GM21526 (cell line): ENCODE measurements around the gene SOCS3.

Experiments used
- ATAC-seq: cut with Tn5 transposase; IDR thresholded peaks from one replicate; pipeline ENCODE4 v1.9.1; 2021; ENCODE audit warnings: moderate library complexity; ENCODE audit not compliant: unreplicated experiment, low FRiP score

SOCS3 gene

GRCh38 chr17:78368854-78369495 is 9.1 kb upstream of the SOCS3 start:
- no peak for ATAC-seq

- ATAC-seq, result no peak
These were observed 8.5 kb upstream of the SOCS3 start for GRCh38 chr17:78368348-78368747.

DNA sequence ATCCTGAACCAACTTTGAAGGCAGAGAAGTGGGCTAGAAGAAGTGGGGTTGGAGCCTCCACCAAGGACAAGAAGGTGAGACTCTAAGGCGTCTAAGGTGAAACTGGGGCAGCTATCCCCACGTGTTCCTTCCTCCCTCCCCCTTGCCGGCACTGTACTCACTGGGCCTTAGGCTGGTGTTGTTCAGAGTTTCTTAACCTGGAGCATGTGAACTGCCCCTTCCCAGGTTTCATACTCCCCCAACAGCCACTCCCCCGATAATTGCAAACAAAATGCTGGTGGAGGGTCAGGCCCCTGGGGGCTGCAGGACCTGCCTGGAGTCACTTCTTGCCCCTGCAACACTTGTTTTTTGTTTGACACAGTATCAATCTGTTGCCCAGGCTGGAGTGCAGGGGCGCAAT is 7.3 kb upstream of the SOCS3 start:
- no peak for ATAC-seq

- ATAC-seq, result no peak
These were observed 6.4 kb upstream of the SOCS3 start for GRCh38 chr17:78366109-78366848.

DNA sequence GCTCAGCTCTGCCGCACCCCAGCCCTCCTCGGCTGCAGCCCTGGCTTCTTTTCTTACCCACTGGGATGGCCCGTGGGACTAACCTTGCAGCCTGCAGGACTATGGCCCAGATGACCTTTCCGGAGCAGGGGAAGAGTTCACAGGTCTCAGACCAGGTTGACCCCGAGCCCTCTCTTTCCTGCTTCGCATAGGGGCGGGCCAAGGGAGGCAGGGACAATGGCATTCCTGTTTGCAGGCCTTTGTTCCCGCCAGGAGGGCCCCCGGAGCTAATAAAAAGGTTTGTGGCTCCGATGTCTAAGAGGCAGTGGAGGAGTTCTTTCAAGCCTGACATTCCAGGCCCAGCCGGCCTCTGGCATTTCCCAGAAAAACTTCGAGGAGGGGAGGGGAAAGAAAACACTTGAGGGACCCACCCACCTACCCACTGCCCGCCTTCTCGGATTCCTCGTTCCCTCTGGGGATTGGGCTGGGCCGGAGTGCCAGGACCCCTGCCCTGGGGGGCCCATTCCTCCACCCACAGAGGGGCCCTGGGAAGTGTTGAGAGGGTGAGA is 5.8 kb upstream of the SOCS3 start:
- no peak for ATAC-seq

DNA sequence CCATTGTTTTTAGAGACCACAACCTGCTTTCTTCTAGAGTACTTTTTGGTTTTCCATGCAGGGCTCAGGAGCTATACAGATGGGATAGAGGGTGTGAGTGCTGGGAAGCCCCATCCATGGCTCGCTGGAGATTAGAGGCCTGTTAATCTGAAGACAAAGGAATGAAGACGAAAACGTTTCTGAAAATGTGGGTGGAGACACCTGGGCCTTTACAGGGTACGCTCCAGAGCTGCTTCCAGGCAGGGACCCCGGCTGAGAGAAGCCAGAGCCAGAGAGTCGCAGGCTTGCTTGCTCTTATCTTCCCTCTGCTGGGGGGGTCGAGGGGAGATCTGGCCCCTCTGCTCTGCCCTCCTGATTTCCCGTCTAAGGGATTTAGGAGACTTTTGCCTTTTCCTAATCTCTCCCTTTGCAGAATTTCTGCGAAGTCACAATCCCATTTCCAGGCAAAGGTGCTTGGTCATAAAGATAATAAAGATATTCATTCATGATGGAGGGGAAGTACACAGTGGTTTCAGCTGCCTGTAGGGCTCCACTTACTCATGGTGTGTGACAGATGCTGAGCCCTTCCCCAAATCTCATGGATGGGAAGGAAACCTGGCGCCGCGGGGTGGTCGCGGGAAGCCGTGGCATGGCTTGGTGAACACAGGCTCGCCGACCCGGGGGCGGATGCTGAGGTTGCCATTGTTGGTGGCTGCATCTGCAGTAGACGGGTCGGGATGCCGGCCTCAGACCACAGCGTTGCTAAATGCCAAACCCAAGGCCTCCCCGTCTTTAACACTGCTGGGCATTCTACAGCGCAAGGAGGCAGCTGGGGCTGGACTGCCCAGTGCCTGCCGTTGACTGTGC is 4.8 kb upstream of the SOCS3 start:
- ATAC-seq, result no peak

- ATAC-seq, result no peak
These were observed 2.8 kb upstream of the SOCS3 start for GRCh38 chr17:78362671-78363070.

- ATAC-seq, result no peak
These were observed 2.4 kb upstream of the SOCS3 start for GRCh38 chr17:78362232-78362631.

- no peak for ATAC-seq
These were observed 1.4 kb upstream of the SOCS3 start for GRCh38 chr17:78361225-78361701.

- ATAC-seq, result no peak
These were observed 721 bp upstream of the SOCS3 start for GRCh38 chr17:78360371-78361224.

DNA sequence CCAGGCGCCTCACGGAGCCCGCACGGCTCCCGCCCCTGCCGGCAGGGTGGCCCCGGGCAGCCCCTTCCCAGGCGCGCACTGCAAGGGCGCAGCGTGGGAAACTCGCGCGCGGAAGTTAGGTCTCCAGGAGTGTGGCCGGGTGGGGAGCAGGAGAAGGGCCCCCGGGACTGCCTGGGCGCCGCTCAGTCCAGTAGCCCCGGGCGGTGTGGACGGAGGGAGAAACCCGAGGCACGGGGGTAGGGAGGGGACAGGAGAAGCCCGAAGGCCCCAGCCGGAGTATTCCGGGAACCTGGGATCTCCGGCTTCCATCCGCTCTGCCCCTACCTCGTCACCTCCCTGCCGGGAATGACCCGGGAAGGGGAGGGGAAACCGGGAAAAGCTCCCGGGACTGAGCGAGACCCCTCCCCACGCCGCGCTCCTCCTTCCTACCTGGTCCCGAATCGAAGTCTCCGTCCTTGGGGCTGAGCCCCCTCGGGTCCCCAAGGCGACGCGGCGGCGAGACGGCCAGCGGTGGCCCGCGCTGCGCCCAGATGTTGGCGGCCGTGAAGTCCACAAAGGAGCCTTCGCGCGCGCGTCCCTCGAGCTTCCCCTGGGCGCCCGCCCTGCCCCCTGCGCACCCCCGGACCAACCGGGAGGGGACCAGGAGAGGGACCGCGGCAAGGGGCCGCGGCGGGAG is 418 bp downstream of the SOCS3 start:
- ATAC-seq, result no peak

- no peak for ATAC-seq
These were observed 1.1 kb downstream of the SOCS3 start for GRCh38 chr17:78358538-78359320.

DNA sequence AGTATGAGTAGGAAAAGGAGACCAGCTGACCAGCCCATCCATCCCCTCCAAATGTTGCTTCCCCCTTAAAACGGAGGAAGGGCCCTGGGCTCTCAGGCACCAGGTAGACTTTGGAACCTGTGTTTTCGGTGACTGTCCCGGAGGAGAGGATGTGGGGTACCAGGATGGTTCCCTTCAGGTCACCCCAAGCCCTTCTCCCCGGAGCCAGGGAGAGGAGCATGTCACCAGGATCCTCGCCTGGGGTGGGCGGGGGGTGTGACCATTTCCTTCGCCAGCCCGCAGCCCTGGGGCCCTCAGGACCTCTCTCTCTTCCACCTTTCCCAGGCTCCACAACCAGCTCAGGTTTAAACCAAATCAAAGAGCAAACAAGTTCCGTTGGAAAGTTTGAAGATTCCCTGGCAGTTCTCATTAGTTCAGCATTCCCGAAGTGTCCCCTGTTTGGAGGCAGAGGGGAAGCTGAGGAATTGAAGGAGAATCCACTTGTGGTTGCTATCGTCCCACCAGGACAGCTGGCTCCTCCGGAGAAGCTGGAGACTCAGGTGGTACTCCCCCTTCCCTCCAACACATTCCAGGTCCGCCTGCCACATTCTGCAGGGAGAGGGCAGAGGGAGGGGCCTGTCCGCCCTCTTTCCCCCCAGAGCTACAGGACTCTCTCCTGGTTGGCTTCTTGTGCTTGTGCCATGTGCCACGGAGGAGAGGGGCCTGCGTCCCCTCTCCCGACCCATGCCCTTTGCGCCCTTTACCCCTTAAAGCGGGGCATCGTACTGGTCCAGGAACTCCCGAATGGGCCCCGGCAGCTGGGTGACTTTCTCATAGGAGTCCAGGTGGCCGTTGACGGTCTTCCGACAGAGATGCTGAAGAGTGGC is 2.0 kb downstream of the SOCS3 start:
- no peak for ATAC-seq

DNA sequence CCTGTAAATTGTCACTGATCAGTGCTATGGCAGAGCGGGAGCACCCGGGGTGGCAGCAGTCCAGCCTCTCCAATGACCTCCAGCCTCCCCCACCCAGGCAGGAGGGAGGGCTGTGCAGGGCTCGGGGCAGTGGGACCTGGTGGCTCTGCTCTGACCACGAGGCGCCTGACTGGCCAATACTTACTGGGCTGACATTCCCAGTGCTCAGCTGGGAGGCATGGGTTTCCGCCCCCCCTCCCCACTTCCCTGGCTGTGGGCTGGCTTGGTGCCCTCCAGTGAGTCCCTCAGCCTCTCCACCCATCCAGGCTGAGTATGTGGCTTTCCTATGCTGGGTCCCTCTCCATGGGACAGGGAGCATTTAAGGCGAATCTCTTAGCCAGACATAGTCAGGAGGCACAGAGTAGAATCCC is 2.7 kb downstream of the SOCS3 start:
- ATAC-seq, result no peak

GRCh38 chr17:78356101-78356713 is 3.7 kb downstream of the SOCS3 start:
- peak; percentile 56 for ATAC-seq

DNA sequence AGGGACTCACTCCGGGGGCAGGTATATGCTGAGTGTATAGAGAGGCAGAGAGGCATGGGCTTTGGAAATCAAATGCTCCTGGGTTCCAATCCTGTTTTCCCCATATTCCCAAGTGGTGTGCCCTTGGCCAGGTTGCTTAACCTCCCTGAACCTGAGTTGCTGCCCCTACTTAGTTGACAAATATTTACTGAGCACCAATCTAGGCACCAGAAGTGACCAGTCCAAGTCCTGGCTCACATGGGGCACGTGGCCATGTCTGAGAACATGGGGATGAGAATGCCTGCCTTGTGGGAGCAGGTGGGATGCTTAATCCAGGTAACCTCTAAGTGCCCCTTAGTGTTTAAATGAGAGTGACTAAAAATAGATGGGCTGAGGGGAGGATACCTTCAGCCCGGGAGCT is 4.2 kb downstream of the SOCS3 start:
- no peak for ATAC-seq

GRCh38 chr17:78355045-78355641 is 4.7 kb downstream of the SOCS3 start:
- no peak for ATAC-seq
